D721Med (cell line): Measurements from ENCODE around the gene FHAD1.

Source experiments
- DNase-seq: peaks from one replicate; pipeline ENCODE4 v3.0.0; 2011; ENCODE audit warnings: low spot score; ENCODE audit not compliant: insufficient read length
- FAIRE-seq: peaks from 2 replicates; lab custom pipeline; 2011; peaks lifted over from hg19 to GRCh38; lab: Jason Lieb, UNC
- CTCF ChIP-seq: IDR thresholded peaks from 2 replicates; pipeline ENCODE4 v1.5.1; 2012; ENCODE audit warnings: mild to moderate bottlenecking, control low read depth; ENCODE audit not compliant: insufficient read depth; ENCODE audit errors: missing control alignments

Gene FHAD1

GRCh38 chr1:15259622-15260007, 12.6 kb downstream of the FHAD1 start:
- DNase-seq (no peak), FAIRE-seq (no peak)
- TF ChIP-seq CTCF, result no peak

GRCh38 chr1:15260418-15261154, 13.6 kb downstream of the FHAD1 start:
- DNase-seq (no peak), FAIRE-seq (no peak)
- TF ChIP-seq CTCF, result no peak

GRCh38 chr1:15261155-15262002, 14.4 kb downstream of the FHAD1 start:
- DNase-seq, result no peak

GRCh38 chr1:15262003-15262377, 15.0 kb downstream of the FHAD1 start:
- TF ChIP-seq CTCF, result no peak
- FAIRE-seq, result no peak
- no peak for DNase-seq

More at GRCh38 chr1:15261155-15262002, 14.4 kb downstream of the FHAD1 start:
- TF ChIP-seq CTCF, result no peak
- FAIRE-seq, result no peak

GRCh38 chr1:15262706-15263105, 15.7 kb downstream of the FHAD1 start:
- FAIRE-seq (no peak), DNase-seq (no peak)
- TF ChIP-seq CTCF, result no peak

- DNase-seq (no peak), FAIRE-seq (no peak)
- TF ChIP-seq CTCF, result no peak
Observed at GRCh38 chr1:15264769-15265168, 17.7 kb downstream of the FHAD1 start.
